ENCODE results near the gene MYO15A.

- TF ChIP-seq, protein P1, sequence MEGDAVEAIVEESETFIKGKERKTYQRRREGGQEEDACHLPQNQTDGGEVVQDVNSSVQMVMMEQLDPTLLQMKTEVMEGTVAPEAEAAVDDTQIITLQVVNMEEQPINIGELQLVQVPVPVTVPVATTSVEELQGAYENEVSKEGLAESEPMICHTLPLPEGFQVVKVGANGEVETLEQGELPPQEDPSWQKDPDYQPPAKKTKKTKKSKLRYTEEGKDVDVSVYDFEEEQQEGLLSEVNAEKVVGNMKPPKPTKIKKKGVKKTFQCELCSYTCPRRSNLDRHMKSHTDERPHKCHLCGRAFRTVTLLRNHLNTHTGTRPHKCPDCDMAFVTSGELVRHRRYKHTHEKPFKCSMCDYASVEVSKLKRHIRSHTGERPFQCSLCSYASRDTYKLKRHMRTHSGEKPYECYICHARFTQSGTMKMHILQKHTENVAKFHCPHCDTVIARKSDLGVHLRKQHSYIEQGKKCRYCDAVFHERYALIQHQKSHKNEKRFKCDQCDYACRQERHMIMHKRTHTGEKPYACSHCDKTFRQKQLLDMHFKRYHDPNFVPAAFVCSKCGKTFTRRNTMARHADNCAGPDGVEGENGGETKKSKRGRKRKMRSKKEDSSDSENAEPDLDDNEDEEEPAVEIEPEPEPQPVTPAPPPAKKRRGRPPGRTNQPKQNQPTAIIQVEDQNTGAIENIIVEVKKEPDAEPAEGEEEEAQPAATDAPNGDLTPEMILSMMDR (IDR thresholded peaks at IDR 0.05) = no peak
- no peak for TF ChIP-seq POLR2A (IDR thresholded peaks at IDR 0.05)
Measured at GRCh38 chr17:18143044-18143936, 34.7 kb downstream of the MYO15A start.
